ENCODE data around the gene MEGF9.

Gene MEGF9

GRCh38 chr9:120730654-120731514 lies 16.6 kb upstream of the MEGF9 start:
- DNase-seq: no peak

GRCh38 chr9:120729791-120730241 lies 15.5 kb upstream of the MEGF9 start:
- no peak for DNase-seq

DNA sequence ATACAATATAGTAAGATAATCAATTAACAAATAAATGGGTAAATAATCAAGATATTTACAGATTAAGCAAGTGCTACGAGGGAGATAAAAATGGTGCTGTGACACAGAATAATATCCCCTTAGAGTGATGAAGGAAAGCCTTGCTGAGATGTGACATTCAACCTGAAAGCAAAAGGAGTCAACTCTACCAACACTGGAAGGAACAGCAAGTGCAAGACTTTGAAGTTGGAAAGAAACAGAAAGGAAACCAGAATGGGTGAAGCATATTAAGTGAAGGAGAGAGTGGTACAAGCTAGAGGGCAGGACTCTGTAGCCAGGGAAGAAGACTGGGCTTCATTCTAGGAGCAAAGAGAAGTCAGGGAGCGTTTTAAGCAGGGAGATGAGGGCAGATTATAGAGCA lies 12.2 kb upstream of the MEGF9 start:
- DNase-seq: no peak

DNA sequence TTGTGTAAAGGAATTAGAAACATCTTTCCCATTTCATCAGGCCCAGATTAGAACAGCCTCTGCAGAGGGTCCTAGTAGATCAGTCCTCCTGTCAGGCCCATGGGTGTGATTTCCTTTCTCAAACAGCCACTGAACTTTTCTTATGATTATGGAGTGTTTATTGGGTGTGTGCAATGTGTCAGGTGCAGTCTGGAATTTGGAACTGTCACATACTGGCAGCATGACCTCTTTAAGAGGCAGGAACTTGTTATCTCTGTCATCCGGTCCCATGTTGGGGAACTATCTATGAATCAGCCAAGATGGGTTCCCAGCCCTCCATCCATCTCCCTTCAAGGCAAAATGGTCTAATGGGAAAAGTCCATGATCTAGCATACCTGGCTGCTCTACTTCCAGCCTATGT lies 11.6 kb upstream of the MEGF9 start:
- DNase-seq: no peak

- no peak for DNase-seq
These were observed 10.6 kb upstream of the MEGF9 start for GRCh38 chr9:120724757-120725400.

DNA sequence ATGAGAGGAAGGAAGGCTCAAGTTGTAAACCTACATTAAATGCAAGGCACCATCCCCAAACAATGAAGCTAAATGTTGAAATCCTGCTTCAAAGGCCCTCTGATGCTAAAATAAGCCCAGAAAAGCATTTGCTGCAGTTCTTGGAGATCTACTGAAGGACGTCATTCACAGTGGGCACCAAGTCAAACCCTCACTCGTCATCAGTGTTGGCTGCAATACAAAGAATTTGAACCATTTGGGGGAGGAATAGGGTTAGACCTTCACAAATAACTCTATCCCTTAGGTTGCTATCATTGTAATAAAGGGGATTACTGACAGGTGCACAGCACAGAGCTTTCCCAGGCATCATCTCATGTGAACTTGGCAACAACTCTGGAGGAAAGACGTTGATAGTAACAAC lies 9.3 kb upstream of the MEGF9 start:
- DNase-seq: no peak

- no peak for DNase-seq
These were observed 6.1 kb upstream of the MEGF9 start for GRCh38 chr9:120720404-120720803.

GRCh38 chr9:120718316-120718715 lies 4.0 kb upstream of the MEGF9 start:
- DNase-seq: no peak

DNA sequence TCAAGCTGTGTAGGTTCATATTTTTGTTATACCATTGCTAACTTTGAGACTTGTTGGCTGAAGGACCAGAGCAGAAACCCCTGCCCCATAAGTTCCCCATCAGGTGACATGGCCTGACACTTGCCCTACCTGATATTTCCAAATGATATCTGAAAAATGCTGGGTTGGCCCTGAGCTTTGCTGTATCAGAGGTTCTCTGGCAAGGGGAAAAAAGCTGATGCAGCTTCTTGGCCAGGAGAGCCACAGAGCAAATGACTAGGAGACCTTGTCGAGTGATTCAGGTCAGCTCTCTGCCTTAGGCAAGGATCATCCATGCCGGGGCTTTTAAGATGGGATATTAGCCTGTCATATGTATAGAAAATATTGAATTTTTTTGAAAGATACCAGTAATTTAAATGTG lies 2.9 kb upstream of the MEGF9 start:
- DNase-seq: no peak

GRCh38 chr9:120716483-120716882 lies 2.2 kb upstream of the MEGF9 start:
- DNase-seq: no peak

DNA sequence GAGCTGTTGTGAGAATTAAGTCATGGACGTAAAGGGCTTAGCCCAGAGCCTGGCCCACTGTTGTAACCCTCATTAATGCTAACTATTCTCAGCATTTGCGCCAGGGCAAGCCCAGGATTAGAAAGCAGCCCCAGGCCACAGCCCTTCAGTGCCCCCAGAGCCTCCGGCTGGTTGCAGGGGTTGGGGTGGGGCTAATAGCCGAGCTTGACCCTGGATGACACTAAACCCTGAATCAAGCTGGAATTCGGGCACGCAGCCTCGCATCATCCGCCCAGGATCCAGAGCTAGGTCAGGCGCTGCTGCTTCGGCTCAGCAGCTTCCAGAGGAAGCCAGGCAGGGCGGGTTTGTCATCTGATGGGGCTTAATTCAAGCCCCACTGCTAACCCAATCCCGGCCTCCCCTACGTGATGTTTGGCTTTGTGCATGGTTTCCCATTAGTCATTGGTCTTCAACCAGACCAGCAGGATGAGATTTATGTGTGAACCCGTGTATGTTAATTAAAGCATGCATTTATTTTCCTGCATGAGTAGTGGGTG lies 1.2 kb upstream of the MEGF9 start:
- no peak for DNase-seq

DNA sequence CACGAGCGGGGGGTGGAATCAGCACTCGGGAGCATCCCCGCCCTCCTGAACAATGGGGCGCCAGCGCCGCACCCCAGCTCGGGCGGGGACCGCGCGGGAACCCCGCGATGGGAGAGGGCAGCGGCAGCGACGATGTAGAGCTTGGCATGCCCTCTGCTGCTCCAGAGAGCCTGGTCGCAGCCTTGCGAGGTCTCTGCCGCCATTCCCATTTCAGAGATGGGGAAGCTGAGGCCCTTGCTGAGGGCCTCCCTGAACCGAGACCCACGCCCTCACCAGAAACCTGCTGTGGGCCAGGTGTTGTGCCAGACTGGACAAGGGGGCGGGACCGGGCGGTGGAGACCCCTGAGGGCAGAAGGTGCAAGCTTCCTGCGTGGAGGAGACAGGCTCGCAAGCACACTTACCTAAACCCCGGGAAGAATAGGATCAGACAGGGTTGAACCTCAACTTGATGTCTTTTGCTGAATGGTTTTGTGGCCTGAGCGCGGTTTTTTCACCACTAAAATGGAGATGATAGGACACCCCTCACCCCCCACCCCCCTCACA lies 647 bp upstream of the MEGF9 start:
- no peak for DNase-seq

GRCh38 chr9:120713257-120714087 lies 798 bp downstream of the MEGF9 start:
- DNase-seq: peak; percentile 22

- DNase-seq: no peak
These were observed 1.7 kb downstream of the MEGF9 start for GRCh38 chr9:120712539-120713031.

DNA sequence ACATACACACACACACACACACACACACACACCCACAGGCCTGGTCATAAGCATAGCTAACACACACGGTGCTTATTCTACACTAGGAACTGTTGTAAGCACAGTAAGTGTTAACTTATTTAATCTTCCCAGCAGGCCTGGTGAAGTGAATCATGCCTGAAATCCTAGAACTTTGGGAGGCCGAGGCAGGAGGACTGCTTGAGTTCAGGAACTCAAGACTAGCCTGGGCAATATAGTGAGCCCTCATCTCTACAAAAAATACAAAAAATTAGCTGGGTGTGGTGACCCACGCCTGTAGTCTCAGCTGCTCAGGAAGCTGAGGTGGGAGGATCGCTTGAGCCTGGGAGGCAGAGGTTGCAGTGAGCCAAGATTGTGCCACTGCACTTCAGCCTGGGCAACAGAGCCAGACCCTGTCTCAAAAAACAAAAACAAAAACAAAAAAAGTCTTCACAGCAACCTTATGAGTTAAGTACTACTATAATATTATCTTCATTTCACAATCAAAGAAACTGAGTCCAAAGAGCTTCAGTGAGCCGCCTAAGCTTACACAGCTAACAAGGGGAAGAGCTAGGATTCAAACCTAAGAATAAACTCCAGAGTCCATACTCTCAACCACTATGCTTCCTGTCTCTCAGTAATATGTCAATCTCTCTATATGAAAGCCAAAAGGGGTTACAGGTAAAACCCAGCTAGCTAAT lies 2.3 kb downstream of the MEGF9 start:
- peak; percentile 8 for DNase-seq

DNA sequence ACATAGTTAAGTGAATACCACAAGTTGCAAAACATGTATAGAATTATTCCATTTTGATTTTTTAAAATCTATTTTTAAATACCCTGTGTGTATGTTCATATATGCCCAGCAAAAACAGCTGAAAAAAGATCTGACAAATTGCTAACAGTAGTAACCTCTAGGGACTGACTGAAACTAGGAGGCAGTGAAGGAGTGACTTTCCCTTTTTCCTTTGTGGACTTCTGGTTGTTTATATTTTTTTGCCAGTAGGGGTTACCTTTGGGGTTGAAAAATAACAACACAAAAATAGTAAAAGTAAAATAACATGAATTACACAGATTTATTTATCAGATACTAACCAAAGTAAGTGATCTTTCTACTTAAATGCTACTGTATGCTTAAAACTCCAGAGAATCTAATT lies 2.9 kb downstream of the MEGF9 start:
- DNase-seq: no peak

DNA sequence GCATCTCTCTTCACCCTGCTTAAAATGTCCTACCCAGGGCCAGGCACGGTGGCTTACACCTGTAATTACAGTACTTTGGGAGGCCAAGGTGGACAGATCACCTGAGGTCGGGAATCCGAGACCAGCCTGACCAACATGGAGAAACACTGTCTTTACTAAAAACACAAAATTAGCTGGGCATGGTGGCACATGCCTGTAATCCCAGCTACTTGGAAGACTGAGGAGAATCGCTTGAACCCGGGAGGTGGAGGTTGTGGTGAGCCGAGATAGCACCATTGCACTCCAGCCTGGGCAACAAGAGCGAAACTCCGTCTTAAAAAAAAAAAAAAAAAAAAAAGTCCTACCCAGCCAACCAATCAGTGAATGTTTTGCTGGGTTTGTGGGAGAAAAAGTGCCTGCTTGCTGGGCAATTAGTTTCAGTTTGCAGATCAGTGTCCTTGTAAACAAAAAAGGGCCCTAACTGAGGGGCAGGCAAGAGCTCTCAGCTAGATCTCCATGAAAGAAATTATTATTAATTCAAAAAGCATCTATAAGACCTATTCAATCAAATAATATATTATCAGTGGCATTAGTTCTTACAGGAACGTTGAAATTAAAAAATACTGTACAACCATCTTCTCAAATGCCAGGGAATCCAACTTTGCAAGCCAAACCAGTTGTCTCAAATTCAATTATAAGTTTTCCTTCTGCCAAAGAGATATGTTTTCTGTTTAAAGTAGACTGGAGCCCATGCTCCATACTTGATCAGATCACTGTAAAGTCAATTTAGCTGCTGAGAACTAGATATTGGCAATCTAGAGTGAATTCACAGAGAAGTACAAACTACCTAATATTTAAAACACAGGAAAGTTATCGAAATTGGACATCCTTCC lies 3.9 kb downstream of the MEGF9 start:
- no peak for DNase-seq

DNA sequence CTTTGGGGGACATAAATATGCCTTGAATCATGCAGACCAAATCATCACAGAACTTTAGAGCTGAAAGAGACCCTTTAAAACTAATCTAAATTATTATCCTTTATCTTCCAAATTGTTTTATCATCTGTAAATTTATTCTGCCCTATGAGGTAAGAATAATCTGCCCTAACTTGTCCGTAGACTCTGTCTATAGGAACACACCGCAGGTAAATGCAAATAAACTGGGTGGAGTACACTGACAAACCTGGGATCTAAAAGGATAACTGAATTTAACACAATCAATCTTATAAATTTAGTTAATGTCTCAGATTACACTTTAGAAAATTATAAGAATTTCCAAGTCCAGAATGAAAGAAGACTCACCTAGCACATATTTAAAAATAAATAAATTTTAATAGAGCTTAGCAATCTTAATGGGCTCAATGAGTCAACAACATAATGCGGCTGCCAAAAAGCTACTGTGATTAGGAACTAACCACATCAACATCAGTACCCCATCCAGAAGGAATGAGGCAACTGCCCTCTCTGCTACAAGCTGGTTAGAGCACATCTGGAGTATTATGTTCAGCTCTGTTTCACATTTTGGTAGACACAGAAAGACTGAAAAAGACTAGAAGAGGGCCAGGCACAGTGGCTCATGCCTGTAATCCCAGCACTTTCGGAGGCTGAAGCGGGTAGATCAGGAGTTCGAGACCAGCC lies 5.6 kb downstream of the MEGF9 start:
- no peak for DNase-seq

GRCh38 chr9:120707170-120707569 lies 7.1 kb downstream of the MEGF9 start:
- DNase-seq: no peak

GRCh38 chr9:120705174-120705573 lies 9.1 kb downstream of the MEGF9 start:
- DNase-seq: no peak
